Skeletal muscle satellite cell (primary cell): ENCODE results near the gene SMCHD1.
"Not testable (repeated sequence)": the region's sequence is repeated elsewhere in the genome, so short reads cannot be mapped to it uniquely, and the experiment has no call there.

Experiments
- H3K27me3 ChIP-seq: 2 replicates; pipeline ENCODE4 v1.7.0; 2013; ENCODE audit warnings: low read length; ENCODE audit not compliant: control insufficient read depth, insufficient read depth
- H3K36me3 ChIP-seq: 2 replicates; pipeline ENCODE4 v1.7.0; 2013; ENCODE audit warnings: mild to moderate bottlenecking, control low read depth, low read length; ENCODE audit not compliant: insufficient read depth
- H3K4me1 ChIP-seq: 2 replicates; pipeline ENCODE4 v1.7.0; 2013; ENCODE audit warnings: low read length; ENCODE audit not compliant: control insufficient read depth, insufficient read depth
- H3K4me2 ChIP-seq: 2 replicates; pipeline ENCODE4 v1.7.0; 2013; ENCODE audit warnings: mild to moderate bottlenecking, low read length
- H3K4me3 ChIP-seq: 2 replicates; pipeline ENCODE4 v1.7.0; 2013; ENCODE audit warnings: low read length
- H3K9ac ChIP-seq: 2 replicates; pipeline ENCODE4 v1.7.0; 2013; ENCODE audit warnings: mild to moderate bottlenecking, low read depth, low read length, moderate library complexity
- H3K9me3 ChIP-seq: replicated peaks from 2 replicates; pipeline ENCODE4 v1.7.0; 2013; ENCODE audit warnings: mild to moderate bottlenecking, control low read depth, low read length

Gene SMCHD1

GRCh38 chr18:2787225-2787624 lies 131.7 kb downstream of the SMCHD1 start:
- Histone ChIP-seq H3K36me3 (peaks cover 39% of the 10 kb centered on the region), H3K27me3 (no peaks in the 10 kb centered on the region), H3K4me3 (no peak overlapping the region), H3K4me2 (no peak overlapping the region), H3K9ac (no peak overlapping the region), H3K4me1 (no peaks in the 10 kb centered on the region), H3K9me3 (no peaks in the 10 kb centered on the region)

- Histone ChIP-seq H3K9ac (no peak overlapping the region), H3K36me3 (peaks cover 29% of the 10 kb centered on the region), H3K4me2 (no peak overlapping the region), H3K27me3 (no peaks in the 10 kb centered on the region), H3K4me1 (no peaks in the 10 kb centered on the region), H3K9me3 (no peaks in the 10 kb centered on the region), H3K4me3 (no peak overlapping the region)
Observed at GRCh38 chr18:2792395-2792794, 136.9 kb downstream of the SMCHD1 start.

GRCh38 chr18:2794159-2794558 lies 138.6 kb downstream of the SMCHD1 start:
- no peak overlapping the region for H3K4me2 ChIP-seq
- no peaks in the 10 kb centered on the region for H3K4me1 ChIP-seq
- no peaks in the 10 kb centered on the region for H3K9me3 ChIP-seq
- H3K4me3 ChIP-seq, result no peak overlapping the region
- peaks cover 32% of the 10 kb centered on the region for H3K36me3 ChIP-seq
- no peak overlapping the region for H3K9ac ChIP-seq
- H3K27me3 ChIP-seq, result no peaks in the 10 kb centered on the region

GRCh38 chr18:2797951-2798350 lies 142.4 kb downstream of the SMCHD1 start:
- H3K36me3 ChIP-seq, result peaks cover 37% of the 10 kb centered on the region
- H3K4me1 ChIP-seq, result no peaks in the 10 kb centered on the region
- no peaks in the 10 kb centered on the region for H3K27me3 ChIP-seq
- no peaks in the 10 kb centered on the region for H3K9me3 ChIP-seq
- H3K4me3 ChIP-seq, result no peak overlapping the region
- no peak overlapping the region for H3K4me2 ChIP-seq
- H3K9ac ChIP-seq, result no peak overlapping the region

GRCh38 chr18:2799369-2799768 lies 143.8 kb downstream of the SMCHD1 start:
- H3K36me3 ChIP-seq, result peaks cover 37% of the 10 kb centered on the region
- H3K9me3 ChIP-seq, result no peaks in the 10 kb centered on the region
- H3K27me3 ChIP-seq, result no peaks in the 10 kb centered on the region
- no peaks in the 10 kb centered on the region for H3K4me1 ChIP-seq
- H3K4me3 ChIP-seq, result no peak overlapping the region
- H3K9ac ChIP-seq, result no peak overlapping the region
- no peak overlapping the region for H3K4me2 ChIP-seq

GRCh38 chr18:2805970-2806943 lies 150.7 kb downstream of the SMCHD1 start:
- Histone ChIP-seq H3K4me1 (peaks cover 13% of the 10 kb centered on the region), H3K9ac (no peak overlapping the region)

GRCh38 chr18:2808640-2809039 lies 153.1 kb downstream of the SMCHD1 start:
- H3K36me3 ChIP-seq, H3K9me3 ChIP-seq, H3K4me2 ChIP-seq, H3K27me3 ChIP-seq, H3K4me3 ChIP-seq, H3K9ac ChIP-seq: not testable (repeated sequence)
- H3K4me1 ChIP-seq, result peaks cover 13% of the 10 kb centered on the region

More at GRCh38 chr18:2805970-2806943, 150.7 kb downstream of the SMCHD1 start:
- Histone ChIP-seq H3K9me3 (no peaks in the 10 kb centered on the region), H3K27me3 (no peaks in the 10 kb centered on the region), H3K4me3 (no peak overlapping the region), H3K4me2 (peak overlapping the region; percentile 32), H3K36me3 (no peaks in the 10 kb centered on the region)

GRCh38 chr18:2809666-2810183 lies 154.2 kb downstream of the SMCHD1 start:
- peaks cover 13% of the 10 kb centered on the region for H3K4me1 ChIP-seq
- H3K4me2 ChIP-seq, H3K36me3 ChIP-seq, H3K27me3 ChIP-seq, H3K9ac ChIP-seq, H3K9me3 ChIP-seq, H3K4me3 ChIP-seq: not testable (repeated sequence)

GRCh38 chr18:2811416-2811815 lies 155.9 kb downstream of the SMCHD1 start:
- H3K36me3 ChIP-seq, result no peaks in the 10 kb centered on the region

GRCh38 chr18:2814928-2815327 lies 159.4 kb downstream of the SMCHD1 start:
- Histone ChIP-seq H3K9me3 (no peaks in the 10 kb centered on the region), H3K4me3 (no peak overlapping the region), H3K4me1 (no peaks in the 10 kb centered on the region), H3K4me2 (no peak overlapping the region), H3K27me3 (no peaks in the 10 kb centered on the region), H3K9ac (no peak overlapping the region), H3K36me3 (no peaks in the 10 kb centered on the region)

More at GRCh38 chr18:2811416-2811815, 155.9 kb downstream of the SMCHD1 start:
- no peak overlapping the region for H3K4me2 ChIP-seq
- no peaks in the 10 kb centered on the region for H3K27me3 ChIP-seq
- peaks cover 3% of the 10 kb centered on the region for H3K4me1 ChIP-seq
- no peak overlapping the region for H3K4me3 ChIP-seq
- no peaks in the 10 kb centered on the region for H3K9me3 ChIP-seq
- no peak overlapping the region for H3K9ac ChIP-seq

- H3K4me1 ChIP-seq, result no peaks in the 10 kb centered on the region
- H3K36me3 ChIP-seq, result no peaks in the 10 kb centered on the region
- peaks cover 7% of the 10 kb centered on the region for H3K27me3 ChIP-seq
- no peak overlapping the region for H3K4me3 ChIP-seq
- no peaks in the 10 kb centered on the region for H3K9me3 ChIP-seq
- H3K9ac ChIP-seq, result no peak overlapping the region
- no peak overlapping the region for H3K4me2 ChIP-seq
Observed at GRCh38 chr18:2818281-2818680, 162.8 kb downstream of the SMCHD1 start.

- Histone ChIP-seq H3K9ac (no peak overlapping the region), H3K4me2 (no peak overlapping the region), H3K36me3 (no peaks in the 10 kb centered on the region), H3K9me3 (no peaks in the 10 kb centered on the region), H3K4me3 (no peak overlapping the region), H3K27me3 (peaks cover 7% of the 10 kb centered on the region), H3K4me1 (no peaks in the 10 kb centered on the region)
Observed at GRCh38 chr18:2821695-2822094, 166.2 kb downstream of the SMCHD1 start.
